Esophagus muscularis mucosa (tissue), 4 donors: Measurements from ENCODE around the gene OVOL2.

Experiments used
- CTCF ChIP-seq, 3 experiments: fragments of 200-600 bp in 2 of 3; fragments of 450-650 bp in 1 of 3; sonication (generic) in 2 of 3; IDR thresholded peaks; one replicate each; pipeline ENCODE4 v1.5.1; 2017 to 2019; ENCODE audit warnings: antibody characterized with exemption in 3 of 3, mild to moderate bottlenecking in 2 of 3, moderate library complexity in 1 of 3
- EP300 ChIP-seq: sonication (generic); formaldehyde crosslinking; IDR thresholded peaks from one replicate; pipeline ENCODE4 v1.6.1; 2017; ENCODE audit warnings: antibody characterized with exemption
- POLR2A ChIP-seq: fragments of 450-650 bp; IDR thresholded peaks from one replicate; pipeline ENCODE4 v1.6.1; 2017; ENCODE audit warnings: antibody characterized with exemption, moderate library complexity, mild to moderate bottlenecking, low read depth

- no peak for TF ChIP-seq POLR2A
- no peak for TF ChIP-seq CTCF (IDR thresholded peaks at IDR 0.05)
- no peak for TF ChIP-seq EP300
These were observed 51.0 kb downstream of the OVOL2 start for GRCh38 chr20:18006684-18007083.
